Measurements from ENCODE around the gene MB21D2.

The MB21D2 gene

DNA sequence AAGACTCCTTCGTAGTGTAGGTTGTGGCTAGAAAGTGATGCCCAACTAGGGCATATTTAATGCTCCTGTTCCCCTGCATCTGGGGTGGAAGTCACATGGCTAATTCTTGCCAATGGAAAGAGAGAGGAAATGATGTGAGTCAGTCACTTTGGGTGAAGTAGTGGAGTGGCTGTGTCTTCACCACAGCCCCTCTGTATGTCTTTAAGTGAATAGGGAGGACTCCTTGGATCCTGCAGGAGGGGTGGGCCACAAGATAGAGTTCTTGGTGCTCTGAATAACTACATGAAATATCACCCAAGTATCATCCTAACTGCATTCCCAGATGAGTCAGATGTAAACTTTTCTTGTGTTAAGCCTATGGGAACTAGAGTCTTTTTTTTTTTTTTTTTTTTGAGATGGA lies 17.8 kb upstream of the MB21D2 start:
- H3K27ac ChIP-seq (ENCODE audit: low read depth, low read length) = no peak overlapping the region
- H3K9ac ChIP-seq (ENCODE audit: low read length) = no peak overlapping the region

GRCh38 chr3:192933779-192934460 lies 16.3 kb upstream of the MB21D2 start:
- Histone ChIP-seq H3K27me3 (ENCODE audit: control insufficient read depth in 1 of 2, insufficient read depth in 2 of 2, low read length in 2 of 2) (no peaks in the 10 kb centered on the region), H3K36me3 (ENCODE audit: insufficient read depth, low read length) (no peaks in the 10 kb centered on the region), H3K4me3 (ENCODE audit: low read depth in 1 of 2, low read length in 2 of 2) (no peak overlapping the region), H3K27ac (ENCODE audit: low read depth, low read length) (no peak overlapping the region), H3K9me3 (ENCODE audit: low read length) (no peaks in the 10 kb centered on the region), H3K9ac (ENCODE audit: low read length) (no peak overlapping the region), H3K4me1 (ENCODE audit: insufficient read depth, low read length) (no peaks in the 10 kb centered on the region)

More for the DNA sequence above, 17.8 kb upstream of the MB21D2 start:
- no peak overlapping the region for H3K4me3 ChIP-seq (ENCODE audit: low read depth in 1 of 2, low read length in 2 of 2)
- no peaks in the 10 kb centered on the region for H3K36me3 ChIP-seq (ENCODE audit: insufficient read depth, low read length)
- H3K27me3 ChIP-seq (ENCODE audit: control insufficient read depth in 1 of 2, insufficient read depth in 2 of 2, low read length in 2 of 2) = no peaks in the 10 kb centered on the region
- no peaks in the 10 kb centered on the region for H3K9me3 ChIP-seq (ENCODE audit: low read length)
- H3K4me1 ChIP-seq (ENCODE audit: insufficient read depth, low read length) = no peaks in the 10 kb centered on the region

GRCh38 chr3:192933259-192933658 lies 15.6 kb upstream of the MB21D2 start:
- no peaks in the 10 kb centered on the region for H3K36me3 ChIP-seq (ENCODE audit: insufficient read depth, low read length)
- H3K9me3 ChIP-seq (ENCODE audit: low read length) = no peaks in the 10 kb centered on the region
- no peaks in the 10 kb centered on the region for H3K4me1 ChIP-seq (ENCODE audit: insufficient read depth, low read length)
- no peak overlapping the region for H3K9ac ChIP-seq (ENCODE audit: low read length)
- H3K27ac ChIP-seq (ENCODE audit: low read depth, low read length) = no peak overlapping the region
- H3K27me3 ChIP-seq (ENCODE audit: control insufficient read depth in 1 of 2, insufficient read depth in 2 of 2, low read length in 2 of 2) = no peaks in the 10 kb centered on the region
- no peak overlapping the region for H3K4me3 ChIP-seq (ENCODE audit: low read depth in 1 of 2, low read length in 2 of 2)

DNA sequence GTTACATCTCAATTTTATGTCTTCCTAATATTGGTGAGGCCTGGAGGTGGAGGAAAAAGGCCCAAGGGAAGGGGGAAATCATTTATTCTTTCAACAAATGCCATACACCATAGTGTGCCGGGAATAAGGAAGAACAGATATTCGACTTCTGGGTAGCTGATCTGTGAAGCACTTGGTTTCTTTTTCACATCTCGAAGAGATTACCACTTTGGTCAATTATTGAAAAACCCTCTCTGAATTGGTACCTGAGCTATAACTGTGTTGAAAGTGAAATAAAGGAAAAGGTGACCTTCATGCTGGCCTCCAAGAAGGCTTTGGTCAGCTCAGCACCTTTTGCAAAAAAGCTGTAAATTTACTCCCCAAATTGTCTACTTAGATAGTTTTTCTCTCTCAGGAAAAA lies 14.2 kb upstream of the MB21D2 start:
- Histone ChIP-seq H3K36me3 (ENCODE audit: insufficient read depth, low read length) (no peaks in the 10 kb centered on the region), H3K4me1 (ENCODE audit: insufficient read depth, low read length) (no peaks in the 10 kb centered on the region), H3K9me3 (ENCODE audit: low read length) (no peaks in the 10 kb centered on the region), H3K27ac (ENCODE audit: low read depth, low read length) (no peak overlapping the region), H3K4me3 (ENCODE audit: low read depth in 1 of 2, low read length in 2 of 2) (no peak overlapping the region), H3K9ac (ENCODE audit: low read length) (no peak overlapping the region), H3K27me3 (ENCODE audit: control insufficient read depth in 1 of 2, insufficient read depth in 2 of 2, low read length in 2 of 2) (no peaks in the 10 kb centered on the region)

GRCh38 chr3:192930577-192930976 lies 12.9 kb upstream of the MB21D2 start:
- Histone ChIP-seq H3K27ac (ENCODE audit: low read depth, low read length) (no peak overlapping the region), H3K36me3 (ENCODE audit: insufficient read depth, low read length) (no peaks in the 10 kb centered on the region), H3K9me3 (ENCODE audit: low read length) (no peaks in the 10 kb centered on the region), H3K4me1 (ENCODE audit: insufficient read depth, low read length) (no peaks in the 10 kb centered on the region), H3K4me3 (ENCODE audit: low read depth in 1 of 2, low read length in 2 of 2) (no peak overlapping the region), H3K9ac (ENCODE audit: low read length) (no peak overlapping the region), H3K27me3 (ENCODE audit: control insufficient read depth in 1 of 2, insufficient read depth in 2 of 2, low read length in 2 of 2) (no peaks in the 10 kb centered on the region)

GRCh38 chr3:192929755-192930547 lies 12.3 kb upstream of the MB21D2 start:
- no peaks in the 10 kb centered on the region for H3K4me1 ChIP-seq (ENCODE audit: insufficient read depth, low read length)
- no peaks in the 10 kb centered on the region for H3K36me3 ChIP-seq (ENCODE audit: insufficient read depth, low read length)
- no peaks in the 10 kb centered on the region for H3K9me3 ChIP-seq (ENCODE audit: low read length)
- no peak overlapping the region for H3K9ac ChIP-seq (ENCODE audit: low read length)
- no peak overlapping the region for H3K4me3 ChIP-seq (ENCODE audit: low read depth in 1 of 2, low read length in 2 of 2)
- H3K27ac ChIP-seq (ENCODE audit: low read depth, low read length) = no peak overlapping the region
- no peaks in the 10 kb centered on the region for H3K27me3 ChIP-seq (ENCODE audit: control insufficient read depth in 1 of 2, insufficient read depth in 2 of 2, low read length in 2 of 2)

DNA sequence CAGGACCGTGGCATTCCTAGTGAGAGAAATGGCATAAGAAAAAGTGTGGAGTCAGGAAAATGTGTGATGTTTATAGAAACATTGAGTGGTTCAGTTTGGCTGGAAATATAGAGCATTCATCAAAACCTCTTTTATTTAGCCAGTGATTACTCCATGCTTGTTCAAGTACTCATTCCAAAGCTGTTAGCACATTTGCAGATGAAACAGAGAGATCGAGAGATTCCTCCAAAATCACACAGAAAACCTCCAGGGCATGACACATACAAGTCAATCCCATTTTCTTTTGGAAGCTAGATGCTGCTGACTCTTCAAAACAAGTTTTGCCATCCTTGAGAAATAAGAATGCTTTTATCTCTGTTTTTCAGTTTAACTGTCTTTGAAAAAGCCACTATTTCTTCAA lies 11.5 kb upstream of the MB21D2 start:
- Histone ChIP-seq H3K27ac (ENCODE audit: low read depth, low read length) (no peak overlapping the region), H3K27me3 (ENCODE audit: control insufficient read depth in 1 of 2, insufficient read depth in 2 of 2, low read length in 2 of 2) (no peaks in the 10 kb centered on the region), H3K9ac (ENCODE audit: low read length) (no peak overlapping the region), H3K36me3 (ENCODE audit: insufficient read depth, low read length) (no peaks in the 10 kb centered on the region), H3K4me3 (ENCODE audit: low read depth in 1 of 2, low read length in 2 of 2) (no peak overlapping the region), H3K4me1 (ENCODE audit: insufficient read depth, low read length) (no peaks in the 10 kb centered on the region), H3K9me3 (ENCODE audit: low read length) (no peaks in the 10 kb centered on the region)

DNA sequence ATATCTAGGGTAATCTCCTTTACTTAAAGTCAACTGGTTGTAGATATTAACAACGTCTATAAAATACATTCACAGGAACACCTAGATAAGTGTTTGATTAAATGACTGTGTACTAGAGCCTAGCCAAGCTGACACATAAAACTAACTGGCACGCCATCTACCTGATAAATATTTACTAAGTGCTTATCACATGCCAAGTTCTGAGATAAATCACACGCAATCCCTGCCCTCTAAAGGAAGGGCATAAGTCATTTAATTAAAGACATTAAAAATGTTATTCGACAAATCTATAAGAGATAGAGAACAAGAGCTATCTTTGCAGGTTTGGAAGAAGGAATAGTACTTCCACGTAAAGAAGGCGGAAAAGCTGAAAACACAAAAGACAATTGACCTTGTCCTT lies 11.1 kb upstream of the MB21D2 start:
- no peak overlapping the region for H3K4me3 ChIP-seq (ENCODE audit: low read depth in 1 of 2, low read length in 2 of 2)
- no peaks in the 10 kb centered on the region for H3K9me3 ChIP-seq (ENCODE audit: low read length)
- H3K9ac ChIP-seq (ENCODE audit: low read length) = no peak overlapping the region
- no peaks in the 10 kb centered on the region for H3K4me1 ChIP-seq (ENCODE audit: insufficient read depth, low read length)
- no peaks in the 10 kb centered on the region for H3K27me3 ChIP-seq (ENCODE audit: control insufficient read depth in 1 of 2, insufficient read depth in 2 of 2, low read length in 2 of 2)
- H3K27ac ChIP-seq (ENCODE audit: low read depth, low read length) = no peak overlapping the region
- H3K36me3 ChIP-seq (ENCODE audit: insufficient read depth, low read length) = no peaks in the 10 kb centered on the region

GRCh38 chr3:192928016-192928415 lies 10.4 kb upstream of the MB21D2 start:
- no peaks in the 10 kb centered on the region for H3K36me3 ChIP-seq (ENCODE audit: insufficient read depth, low read length)
- no peak overlapping the region for H3K4me3 ChIP-seq (ENCODE audit: low read depth in 1 of 2, low read length in 2 of 2)
- H3K9me3 ChIP-seq (ENCODE audit: low read length) = no peaks in the 10 kb centered on the region
- no peak overlapping the region for H3K9ac ChIP-seq (ENCODE audit: low read length)
- no peaks in the 10 kb centered on the region for H3K4me1 ChIP-seq (ENCODE audit: insufficient read depth, low read length)
- no peak overlapping the region for H3K27ac ChIP-seq (ENCODE audit: low read depth, low read length)
- H3K27me3 ChIP-seq (ENCODE audit: control insufficient read depth in 1 of 2, insufficient read depth in 2 of 2, low read length in 2 of 2) = no peaks in the 10 kb centered on the region

DNA sequence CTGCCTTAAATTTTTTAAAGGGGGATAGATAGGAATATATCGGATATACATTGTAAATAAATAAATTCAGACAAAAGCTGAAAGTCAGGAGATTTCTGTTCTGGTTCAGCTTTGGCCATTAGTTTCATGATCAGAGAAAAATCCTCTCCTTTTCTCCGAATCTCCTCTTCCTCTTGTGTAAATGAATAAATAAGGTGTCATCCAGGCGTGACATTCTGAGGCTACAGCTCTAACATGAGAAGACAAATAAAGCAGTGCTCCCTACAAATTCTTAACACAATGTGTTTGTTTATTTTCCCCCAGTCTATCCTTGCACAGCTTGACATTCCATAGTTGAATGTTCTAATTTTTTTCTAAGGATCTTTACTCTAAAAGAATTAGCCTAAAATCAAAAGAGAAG lies 9.4 kb upstream of the MB21D2 start:
- H3K27ac ChIP-seq (ENCODE audit: low read depth, low read length) = no peak overlapping the region
- no peak overlapping the region for H3K9ac ChIP-seq (ENCODE audit: low read length)
- no peaks in the 10 kb centered on the region for H3K36me3 ChIP-seq (ENCODE audit: insufficient read depth, low read length)
- no peaks in the 10 kb centered on the region for H3K9me3 ChIP-seq (ENCODE audit: low read length)
- no peaks in the 10 kb centered on the region for H3K27me3 ChIP-seq (ENCODE audit: control insufficient read depth in 1 of 2, insufficient read depth in 2 of 2, low read length in 2 of 2)
- H3K4me1 ChIP-seq (ENCODE audit: insufficient read depth, low read length) = peaks cover 4% of the 10 kb centered on the region
- no peak overlapping the region for H3K4me3 ChIP-seq (ENCODE audit: low read depth in 1 of 2, low read length in 2 of 2)

DNA sequence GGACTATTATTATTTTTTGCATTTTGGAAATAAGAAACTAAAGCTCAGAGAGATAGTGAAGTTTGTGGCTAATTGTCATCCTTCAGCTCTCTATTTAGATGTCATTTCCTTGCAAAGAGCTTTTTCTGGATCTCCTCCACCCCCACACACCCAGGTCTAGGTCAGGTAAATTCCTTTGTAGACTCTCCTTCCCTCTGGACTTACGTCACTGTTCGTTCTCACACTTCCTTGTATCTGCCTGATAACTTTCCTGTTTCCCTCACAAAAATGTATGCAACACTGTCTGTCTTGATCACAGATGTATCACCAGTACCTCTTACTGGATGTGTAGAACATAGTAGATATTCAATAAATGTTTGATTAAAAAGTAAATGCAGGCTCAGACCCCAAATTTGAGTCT lies 6.1 kb upstream of the MB21D2 start:
- Histone ChIP-seq H3K9ac (ENCODE audit: low read length) (no peak overlapping the region), H3K27ac (ENCODE audit: low read depth, low read length) (no peak overlapping the region), H3K36me3 (ENCODE audit: insufficient read depth, low read length) (no peaks in the 10 kb centered on the region), H3K4me3 (ENCODE audit: low read depth in 1 of 2, low read length in 2 of 2) (no peak overlapping the region), H3K9me3 (ENCODE audit: low read length) (no peaks in the 10 kb centered on the region), H3K4me1 (ENCODE audit: insufficient read depth, low read length) (peaks cover 18% of the 10 kb centered on the region), H3K27me3 (ENCODE audit: control insufficient read depth in 1 of 2, insufficient read depth in 2 of 2, low read length in 2 of 2) (no peaks in the 10 kb centered on the region)

GRCh38 chr3:192921793-192922192 lies 4.1 kb upstream of the MB21D2 start:
- Histone ChIP-seq H3K4me3 (ENCODE audit: low read depth in 1 of 2, low read length in 2 of 2) (no peak overlapping the region), H3K9ac (ENCODE audit: low read length) (no peak overlapping the region), H3K27ac (ENCODE audit: low read depth, low read length) (no peak overlapping the region), H3K4me1 (ENCODE audit: insufficient read depth, low read length) (peaks cover 22% of the 10 kb centered on the region), H3K27me3 (ENCODE audit: control insufficient read depth in 1 of 2, insufficient read depth in 2 of 2, low read length in 2 of 2) (no peaks in the 10 kb centered on the region), H3K36me3 (ENCODE audit: insufficient read depth, low read length) (no peaks in the 10 kb centered on the region), H3K9me3 (ENCODE audit: low read length) (no peaks in the 10 kb centered on the region)

Data from muscle layer of colon (tissue), 2 donors.